GM12878 (cell line): Measurements from ENCODE around the gene MRPS15. TPM values are rescaled to one million over a fixed set of nuclear protein-coding genes. Genes with fewer than 3 reads are reported as not detected.

Experiments used
- ATAC-seq: fragments of 200-7000 bp; cut with Tn5 transposase; 3 replicates; pipeline ENCODE4 v1.9.1; 2020; ENCODE audit warnings: mild to moderate bottlenecking, moderate library complexity
- BruUV-seq: library from RNA; stranded (reverse); fragments of 400-500 nt; replicated peaks from 2 replicates; lab custom pipeline; 2021; lab: Mats Ljungman, UMichigan
- CTCF ChIA-PET: fragments of 300-600 bp; sonication (Branson Sonifier 250); formaldehyde crosslinking; extraction: SDS; loops from one replicate; lab custom pipeline; 2021; ENCODE audit warnings: inconsistent platforms; lab: Yijun Ruan, JAX
- POLR2A ChIA-PET: fragments of 350-600 bp; formaldehyde crosslinking; extraction: SDS; loops from one replicate; lab custom pipeline; 2021; ENCODE audit warnings: inconsistent platforms; lab: Charles Lee
- RAD21 ChIA-PET: fragments of 300-600 bp; sonication (Branson Sonifier 250); formaldehyde crosslinking; loops from one replicate; lab custom pipeline; 2023; ENCODE audit warnings: antibody characterized with exemption; ENCODE audit not compliant: unreplicated experiment; lab: Charles Lee
- SMC1A ChIA-PET: fragments of 300-600 bp; sonication (Branson Sonifier 250); formaldehyde crosslinking; loops from one replicate; lab custom pipeline; 2023; ENCODE audit not compliant: unreplicated experiment, uncharacterized antibody; lab: Charles Lee
- DNase-seq: peaks from one replicate; pipeline ENCODE4 v3.0.0-alpha.2; 2011; ENCODE audit warnings: low read depth, low spot score
- FAIRE-seq: peaks from 3 replicates; lab custom pipeline; 2011; peaks lifted over from hg19 to GRCh38; lab: Jason Lieb, UNC
- H2AFZ ChIP-seq: 2 replicates; pipeline ENCODE4 v1.6.0; 2011; ENCODE audit warnings: low read depth, low read length, control low read depth; ENCODE audit not compliant: control insufficient read depth
- H3K27ac ChIP-seq: 2 replicates; pipeline ENCODE4 v1.5.1; 2011; ENCODE audit warnings: control low read depth; ENCODE audit not compliant: control insufficient read depth, insufficient read depth
- H3K27me3 ChIP-seq, 2 experiments: replicated peaks in 1 of 2; 2 replicates each; pipeline versions ENCODE4 v1.6.0 to v1.6.1; 2011; ENCODE audit warnings: low read length in 1 of 2; ENCODE audit not compliant: control insufficient read depth in 2 of 2, insufficient read depth in 2 of 2
- H3K36me3 ChIP-seq, 2 experiments: 2 replicates each; pipeline ENCODE4 v1.5.1; 2011; ENCODE audit warnings: low read length in 1 of 2; ENCODE audit not compliant: control insufficient read depth in 2 of 2, insufficient read depth in 2 of 2
- H3K4me1 ChIP-seq: 2 replicates; pipeline ENCODE4 v1.6.1; 2011; ENCODE audit warnings: mild to moderate bottlenecking, low read length, moderate library complexity, mixed read lengths; ENCODE audit not compliant: control insufficient read depth, insufficient read depth
- H3K4me2 ChIP-seq: 2 replicates; pipeline ENCODE4 v1.6.0; 2011; ENCODE audit warnings: control low read depth; ENCODE audit not compliant: control insufficient read depth, insufficient read depth
- H3K4me3 ChIP-seq: fragments of 200-600 bp; sonication (generic); 2 replicates; pipeline ENCODE4 v1.5.1; 2016
- H3K79me2 ChIP-seq: 2 replicates; pipeline ENCODE4 v1.6.0; 2011; ENCODE audit warnings: low read length; ENCODE audit not compliant: control insufficient read depth, insufficient read depth
- H3K9ac ChIP-seq: 2 replicates; pipeline ENCODE4 v1.8.0; 2011; ENCODE audit warnings: low read length, control low read depth, mixed read lengths; ENCODE audit not compliant: control insufficient read depth, insufficient read depth
- H3K9me3 ChIP-seq: replicated peaks from 3 replicates; pipeline ENCODE4 v1.5.1; 2011; ENCODE audit warnings: mild to moderate bottlenecking, low read length; ENCODE audit not compliant: control insufficient read depth, insufficient read depth
- H4K20me1 ChIP-seq: 2 replicates; pipeline ENCODE4 v1.6.0; 2011; ENCODE audit not compliant: control insufficient read depth, insufficient read depth
- CHD4 ChIP-seq: fragments of 200-600 bp; sonication (generic); IDR thresholded peaks from 2 replicates; pipeline ENCODE4 v1.6.1; 2016; ENCODE audit warnings: mild to moderate bottlenecking
- EP300 ChIP-seq, 2 experiments: fragments of 150-350 bp in 1 of 2; IDR thresholded peaks; 2 replicates each; pipeline ENCODE4 v1.6.1; 2011 to 2012; ENCODE audit warnings: low read depth in 2 of 2, low read length in 2 of 2, borderline replicate concordance in 1 of 2, improper control_type of control experiment in 1 of 2, inconsistent platforms in 1 of 2; ENCODE audit not compliant: control insufficient read depth in 1 of 2
- HDGF ChIP-seq: fragments of 450-650 bp; IDR thresholded peaks from 2 replicates; pipeline ENCODE4 v1.6.1; 2016; ENCODE audit warnings: antibody characterized with exemption
- NR2F1 ChIP-seq: fragments of 450-650 bp; conservative IDR thresholded peaks from 2 replicates; pipeline ENCODE4 v1.6.1; 2017; ENCODE audit warnings: mild to moderate bottlenecking
- PAX5 ChIP-seq: IDR thresholded peaks from 2 replicates; pipeline ENCODE4 v1.6.1; 2011; ENCODE audit warnings: low read depth, low read length, borderline replicate concordance
- PBX3 ChIP-seq: IDR thresholded peaks from 2 replicates; pipeline ENCODE4 v1.6.1; 2011; ENCODE audit warnings: mild to moderate bottlenecking, low read depth, low read length, moderate library complexity; ENCODE audit not compliant: insufficient replicate concordance
- POLR2AphosphoS2 ChIP-seq: IDR thresholded peaks from 2 replicates; pipeline ENCODE4 v1.6.1; 2011; ENCODE audit warnings: low read depth, mild to moderate bottlenecking, low read length, improper control_type of control experiment, moderate library complexity
- RCOR1 ChIP-seq: conservative IDR thresholded peaks from 2 replicates; pipeline ENCODE4 v1.6.1; 2012; ENCODE audit warnings: low read depth, low read length, improper control_type of control experiment
- RELA ChIP-seq: fragments of 450-650 bp; IDR thresholded peaks from 2 replicates; pipeline ENCODE4 v1.8.0; 2014; ENCODE audit warnings: borderline replicate concordance; ENCODE audit not compliant: partially characterized antibody
- RELB ChIP-seq: fragments of 450-650 bp; IDR thresholded peaks from 2 replicates; pipeline ENCODE4 v1.6.1; 2017; ENCODE audit warnings: low read depth, mild to moderate bottlenecking, moderate library complexity
- SKIL ChIP-seq: fragments of 450-650 bp; IDR thresholded peaks from 2 replicates; pipeline ENCODE4 v1.6.1; 2017; ENCODE audit warnings: mild to moderate bottlenecking, low read depth, inconsistent platforms; ENCODE audit not compliant: poor library complexity, severe bottlenecking
- SMC3 ChIP-seq: IDR thresholded peaks from 2 replicates; pipeline ENCODE4 v1.6.1; 2011; ENCODE audit warnings: low read length, improper control_type of control experiment, borderline replicate concordance
- TCF3 ChIP-seq: IDR thresholded peaks from 2 replicates; pipeline ENCODE4 v1.6.1; 2012; ENCODE audit warnings: low read depth, mild to moderate bottlenecking, low read length, borderline replicate concordance; ENCODE audit not compliant: insufficient read depth
- YY1 ChIP-seq: IDR thresholded peaks from 2 replicates; pipeline ENCODE4 v1.6.1; 2011; ENCODE audit warnings: low read depth, mild to moderate bottlenecking, low read length
- ZNF384 ChIP-seq: IDR thresholded peaks from 2 replicates; pipeline ENCODE4 v1.6.1; 2012; ENCODE audit warnings: low read depth, mild to moderate bottlenecking, low read length, improper control_type of control experiment, borderline replicate concordance
- ZNF687 ChIP-seq: fragments of 450-650 bp; IDR thresholded peaks from 2 replicates; pipeline ENCODE4 v1.6.1; 2017; ENCODE audit warnings: mild to moderate bottlenecking, moderate library complexity
- WGBS: methylation state at CpG from one replicate; pipeline ENCODE4 v1.1.6; 2016; ENCODE audit warnings: low lambda C conversion rate; ENCODE audit not compliant: insufficient replicate concordance, insufficient coverage; ENCODE audit errors: missing lambda C conversion rate; 5-methylcytosine and 5-hydroxymethylcytosine counted together
- in situ Hi-C: fragments of 300-500 bp; cut with MboI; formaldehyde crosslinking; loops from 9 replicates; pipeline ENCODE4 v1.14.3; 2018; ENCODE audit warnings: mixed read lengths
- intact Hi-C: fragments of 100-400 bp; cut with micrococcal nuclease; formaldehyde crosslinking; loops from one replicate; pipeline ENCODE4 v1.14.2; 2022; ENCODE audit not compliant: unreplicated experiment
- polyA plus RNA-seq, 11 experiments: library from polyadenylated mRNA; depleted of rRNA in 4 of 11; unstranded in 6 of 11; stranded (reverse) in 5 of 11; fragments of >200 nt; fragmentation: Nextera tagmentation in 4 of 11; fragmentation: Illumina TruSeq in 1 of 11; extraction: Ambion mirVana in 4 of 11; extraction: Trizol in 1 of 11; gene quantifications; 1 replicate in 1 of 11; 2 replicates in 10 of 11; pipeline versions ENCODE4 v1.2.1 to v1.2.3, GENCODE V29; 2011 to 2016; ENCODE audit warnings: inconsistent platforms in 2 of 11, missing spikeins in 2 of 11, low read depth in 1 of 11
- total RNA-seq, 4 experiments: library from RNA; depleted of rRNA in 3 of 4; stranded (reverse); fragments of >200 nt in 3 of 4; fragmentation: Illumina TruSeq in 1 of 4; extraction: Trizol in 1 of 4; gene quantifications; 2 replicates each; pipeline versions ENCODE4 v1.2.1 to v1.2.3, GENCODE V29; 2013 to 2021

Gene MRPS15
- total and polyA plus RNA-seq, 10 of the 15 experiments (the other 5 are each of a cell fraction or from before 2014, with no cell fraction given) = 41.1 to 207 (median 107) TPM

- no peak overlapping the region for H3K27ac ChIP-seq
- no peak for DNase-seq
- CTCF ChIA-PET = no interaction called here
- RAD21 ChIA-PET = no interaction called here
- no peaks in the 10 kb centered on the region for H3K36me3 ChIP-seq
- H3K27me3 ChIP-seq = no peaks in the 10 kb centered on the region; a peak in 2 of 4 replicates
- H3K4me1 ChIP-seq = peaks cover under 1% of the 10 kb centered on the region; the same call in 1 of the 2 replicates
- no peak overlapping the region for H3K4me3 ChIP-seq
- BruUV-seq = no TSS peak
- H3K79me2 ChIP-seq = no peaks in the 10 kb centered on the region
- POLR2A ChIA-PET = interaction anchor here (0.8 kb wide), 1 partner anchor 17 kb away, joined by 3 read pairs; the partner anchor contains the start of gene MRPS15
- H3K4me2 ChIP-seq = no peak overlapping the region
- SMC1A ChIA-PET = no interaction called here
- no peaks in the 10 kb centered on the region for H4K20me1 ChIP-seq
- intact Hi-C loops = no loop called here
- TF ChIP-seq PAX5 = no peak
- no peak for TF ChIP-seq RELA
- TF ChIP-seq HDGF = no peak
- no peak for TF ChIP-seq NR2F1
- no peak for TF ChIP-seq TCF3
- TF ChIP-seq SMC3 = no peak
- no peak for TF ChIP-seq SKIL
- no peak for TF ChIP-seq ZNF687
- TF ChIP-seq ZNF384 = no peak
- TF ChIP-seq CHD4 = no peak
- TF ChIP-seq EP300 (IDR thresholded peaks at IDR 0.05; ENCODE audit: borderline replicate concordance in 1 of 2, control insufficient read depth in 1 of 2, low read depth in 2 of 2, low read length in 2 of 2) = no peak
- TF ChIP-seq RCOR1 = no peak
- TF ChIP-seq POLR2AphosphoS2 = no peak
- TF ChIP-seq PBX3 = no peak
- TF ChIP-seq RELB = no peak
- TF ChIP-seq YY1 = no peak
- TF ChIP-seq, all 136 proteins: peak for 0
- Histone ChIP-seq H3K9ac (no peak overlapping the region), H3K9me3 (no peaks in the 10 kb centered on the region), H2AFZ (no peak overlapping the region)
- WGBS = 29% methylated on average over 6 of the region's 6 CpGs
- ATAC-seq = no peak
- FAIRE-seq = no peak
- in situ Hi-C loops = no loop called here
These were observed 16.9 kb upstream of the MRPS15 start for GRCh38 chr1:36481091-36481490.
